ENCODE data around the gene TBC1D5. TPM values are rescaled to one million over a fixed set of nuclear protein-coding genes. Genes with fewer than 3 reads are reported as not detected.
"Not testable (repeated sequence)": the region's sequence is repeated elsewhere in the genome, so short reads cannot be mapped to it uniquely, and the experiment has no call there.

TBC1D5 gene
- total RNA-seq, 3 donors from 2014 or later, result 22.4 to 25.3 (median 25.2) TPM

DNA sequence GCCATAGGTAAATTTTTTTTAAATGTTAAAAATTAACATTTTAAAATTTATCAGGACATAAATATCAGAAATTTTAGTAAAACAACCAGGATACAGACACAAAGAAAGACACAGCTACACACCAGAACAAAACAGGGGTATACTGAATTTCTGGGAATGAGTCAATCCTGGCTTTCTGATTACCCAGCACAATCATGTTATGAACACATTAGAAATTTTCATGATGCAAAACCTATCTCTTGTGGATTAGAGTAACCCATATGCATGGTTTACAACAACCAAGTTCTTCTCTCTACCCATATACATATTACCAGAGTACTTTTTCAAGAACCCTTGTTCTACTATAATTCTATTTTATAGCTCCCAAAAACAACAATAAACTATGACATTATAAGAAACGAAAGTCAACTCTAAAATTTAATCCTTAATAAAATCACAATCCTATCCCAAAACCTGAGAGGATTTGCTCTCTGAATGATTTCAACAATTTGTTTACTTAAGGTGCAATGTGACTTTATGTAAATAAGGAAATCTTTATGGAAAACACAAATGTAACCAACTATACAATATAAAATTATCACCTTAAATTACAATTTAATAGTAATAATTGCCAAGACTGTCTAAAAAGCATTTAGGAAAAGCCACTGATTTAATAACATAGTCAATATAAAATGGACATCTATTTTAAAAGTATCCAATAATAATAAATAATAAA lies 184.5 kb downstream of the TBC1D5 start:
- H3K27me3 Mint-ChIP-seq (ENCODE audit: low read depth), result no peaks in the 10 kb centered on the region
- ATAC-seq (no peak), DNase-seq (no peak)
- no peaks in the 10 kb centered on the region for H3K4me1 Mint-ChIP-seq (ENCODE audit: low read depth)
- no peak overlapping the region for H3K4me3 Mint-ChIP-seq
- peaks cover 14% of the 10 kb centered on the region for H3K36me3 Mint-ChIP-seq (ENCODE audit: insufficient read depth)
- no peaks in the 10 kb centered on the region for H3K9me3 Mint-ChIP-seq

DNA sequence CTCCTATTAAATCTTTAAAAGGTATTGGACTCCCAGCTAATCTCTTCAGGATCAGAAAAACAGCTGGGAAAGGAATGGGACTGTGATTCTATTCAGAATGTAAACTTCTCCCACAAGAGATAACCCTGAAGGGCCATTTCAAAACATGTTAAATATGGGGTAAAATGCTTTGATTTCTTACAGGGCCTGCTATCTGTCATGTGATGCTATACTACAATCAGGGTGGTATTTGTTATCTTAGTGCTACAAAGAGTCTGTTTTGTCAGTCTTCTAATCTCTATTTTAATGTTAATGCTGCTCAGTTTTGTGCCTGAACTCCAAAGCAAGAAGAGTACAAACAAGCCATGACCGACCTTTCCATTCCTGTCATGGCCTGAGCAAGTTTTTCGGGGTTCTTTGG lies 186.9 kb downstream of the TBC1D5 start:
- H3K4me1 Mint-ChIP-seq (ENCODE audit: low read depth), result peaks cover 3% of the 10 kb centered on the region
- no peak for ATAC-seq
- peaks cover 13% of the 10 kb centered on the region for H3K36me3 Mint-ChIP-seq (ENCODE audit: insufficient read depth)
- H3K9me3 Mint-ChIP-seq, result no peaks in the 10 kb centered on the region
- H3K27me3 Mint-ChIP-seq (ENCODE audit: low read depth), result no peaks in the 10 kb centered on the region
- no peak for DNase-seq
- no peak overlapping the region for H3K4me3 Mint-ChIP-seq

DNA sequence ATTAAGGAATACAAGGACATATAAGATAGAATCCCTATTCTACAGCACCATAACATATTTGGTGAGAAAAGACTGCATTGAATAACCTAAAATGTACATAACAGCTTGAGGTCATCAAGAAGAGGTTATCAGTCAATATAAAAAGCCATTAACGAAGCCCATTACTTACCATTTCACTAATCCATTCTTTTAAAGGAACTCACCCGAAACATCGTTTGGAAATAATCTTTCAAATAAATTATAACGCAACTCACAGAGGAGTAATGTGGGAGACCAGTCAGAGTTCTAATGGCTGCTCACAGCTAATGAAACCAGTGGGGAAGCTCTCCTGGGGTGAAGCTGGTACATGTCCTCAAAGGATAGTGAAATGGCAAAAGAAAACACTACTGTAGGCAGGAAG lies 188.4 kb downstream of the TBC1D5 start:
- Mint-ChIP-seq H3K9me3 (no peaks in the 10 kb centered on the region), H3K27me3 (ENCODE audit: low read depth) (no peaks in the 10 kb centered on the region), H3K4me3 (no peak overlapping the region), H3K4me1 (ENCODE audit: low read depth) (peaks cover 3% of the 10 kb centered on the region), H3K36me3 (ENCODE audit: insufficient read depth) (peaks cover 10% of the 10 kb centered on the region)
- DNase-seq (no peak), ATAC-seq (no peak)

DNA sequence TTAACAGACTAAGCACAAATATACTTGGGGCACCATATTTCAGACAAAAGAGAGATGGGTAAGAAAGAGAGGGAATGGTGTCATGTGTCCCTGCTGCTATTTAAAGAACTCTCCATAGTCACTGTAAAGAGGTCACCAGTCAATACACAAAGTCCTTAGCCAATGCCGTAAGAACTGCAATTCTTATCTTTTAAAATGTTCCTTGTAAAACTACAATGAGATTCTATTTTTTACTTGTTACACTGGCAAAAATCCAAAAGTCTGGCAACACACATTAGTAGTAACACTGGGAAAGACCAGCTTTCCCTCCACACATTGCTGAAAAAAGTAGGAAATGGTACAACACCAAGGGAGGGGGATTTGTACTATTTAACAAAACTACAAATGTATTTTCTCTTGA lies 189.4 kb downstream of the TBC1D5 start:
- Mint-ChIP-seq H3K4me3 (no peak overlapping the region), H3K4me1 (ENCODE audit: low read depth) (peaks cover 3% of the 10 kb centered on the region), H3K27me3 (ENCODE audit: low read depth) (no peaks in the 10 kb centered on the region), H3K36me3 (ENCODE audit: insufficient read depth) (peaks cover 10% of the 10 kb centered on the region), H3K9me3 (no peaks in the 10 kb centered on the region)
- ATAC-seq, result no peak
- no peak for DNase-seq

DNA sequence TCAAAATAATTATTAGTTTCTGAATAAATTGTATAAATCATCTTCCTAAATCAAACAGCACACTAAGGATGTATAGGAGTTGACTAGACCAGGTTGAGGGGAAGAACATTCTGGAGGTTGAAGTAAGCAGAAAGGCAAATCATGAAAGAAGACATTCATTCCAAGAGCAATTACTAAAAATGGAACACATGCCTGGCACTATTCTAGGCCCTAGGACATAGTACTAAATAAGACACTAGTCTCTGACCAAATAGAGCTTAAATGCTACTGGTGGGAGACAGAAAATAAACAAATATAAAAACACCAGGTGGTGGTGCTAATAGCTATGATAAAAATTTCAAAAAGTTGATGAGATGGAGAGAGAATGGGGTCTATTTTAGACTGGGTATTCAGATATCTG lies 190.1 kb downstream of the TBC1D5 start:
- H3K4me3 Mint-ChIP-seq, result no peak overlapping the region
- peaks cover 10% of the 10 kb centered on the region for H3K36me3 Mint-ChIP-seq (ENCODE audit: insufficient read depth)
- DNase-seq (no peak), ATAC-seq (no peak)
- H3K9me3 Mint-ChIP-seq, result no peaks in the 10 kb centered on the region
- H3K27me3 Mint-ChIP-seq (ENCODE audit: low read depth), result no peaks in the 10 kb centered on the region
- H3K4me1 Mint-ChIP-seq (ENCODE audit: low read depth), result peaks cover 3% of the 10 kb centered on the region

DNA sequence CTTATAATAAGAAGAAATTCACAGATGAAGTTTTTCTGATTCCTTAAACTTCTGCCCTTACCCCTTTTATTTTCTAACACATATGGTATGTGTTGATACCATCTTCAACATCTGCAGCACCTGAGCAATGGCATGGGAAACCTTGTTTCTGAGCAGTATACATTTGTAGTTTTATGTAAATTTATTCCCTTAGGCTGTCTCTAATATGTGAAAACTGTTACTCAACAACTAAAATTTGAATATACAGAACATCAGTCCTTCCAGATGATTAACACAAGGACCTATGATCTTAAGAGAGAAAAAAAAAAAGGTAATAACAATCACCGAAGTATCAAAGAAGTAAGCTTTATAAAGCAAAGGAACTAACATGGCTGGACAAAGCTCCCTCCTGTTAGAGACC lies 190.5 kb downstream of the TBC1D5 start:
- no peaks in the 10 kb centered on the region for H3K9me3 Mint-ChIP-seq
- H3K27me3 Mint-ChIP-seq (ENCODE audit: low read depth), result no peaks in the 10 kb centered on the region
- H3K36me3 Mint-ChIP-seq (ENCODE audit: insufficient read depth), result peaks cover 10% of the 10 kb centered on the region
- DNase-seq, result no peak
- no peak for ATAC-seq
- H3K4me3 Mint-ChIP-seq, result no peak overlapping the region
- peaks cover 3% of the 10 kb centered on the region for H3K4me1 Mint-ChIP-seq (ENCODE audit: low read depth)

DNA sequence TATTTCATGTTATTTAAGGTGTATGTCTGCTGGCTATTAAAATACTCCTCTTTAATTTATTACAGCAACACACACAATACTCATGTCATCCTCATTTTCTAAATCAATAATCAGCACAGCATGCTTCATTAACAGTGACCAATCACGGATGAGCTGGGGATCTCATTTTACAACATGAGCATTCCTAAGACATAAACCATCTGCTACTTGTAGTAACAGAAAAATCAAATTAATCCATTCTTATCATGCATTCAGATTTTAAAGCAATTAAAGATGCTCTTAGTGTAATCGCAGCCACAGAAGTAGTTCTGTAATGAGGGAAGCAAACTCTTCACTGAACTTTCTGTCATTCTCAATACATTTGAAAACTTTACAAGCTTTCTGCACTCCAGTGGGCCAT lies 191.1 kb downstream of the TBC1D5 start:
- Mint-ChIP-seq H3K27me3 (ENCODE audit: low read depth) (no peaks in the 10 kb centered on the region), H3K4me3 (no peak overlapping the region), H3K9me3 (no peaks in the 10 kb centered on the region), H3K4me1 (ENCODE audit: low read depth) (peaks cover 3% of the 10 kb centered on the region), H3K36me3 (ENCODE audit: insufficient read depth) (peaks cover 13% of the 10 kb centered on the region)
- no peak for DNase-seq
- ATAC-seq, result no peak

DNA sequence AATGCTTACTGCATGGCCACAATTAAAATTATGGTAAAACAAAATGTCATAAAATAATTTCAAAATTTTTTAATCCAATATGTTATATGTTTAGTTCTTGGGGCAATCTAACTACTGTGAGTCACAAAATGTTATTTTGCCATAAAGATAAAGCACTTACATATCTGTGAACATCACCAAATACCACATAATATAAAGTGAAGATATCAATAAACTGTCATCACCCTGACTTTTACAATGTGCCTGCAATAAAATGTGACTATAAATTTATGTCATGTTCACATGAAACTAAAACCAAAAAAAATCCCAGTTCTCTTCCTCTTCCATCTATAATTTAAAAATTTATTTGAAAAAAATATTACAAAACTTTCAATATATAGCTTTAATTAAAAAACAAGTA lies 191.8 kb downstream of the TBC1D5 start:
- DNase-seq (no peak), ATAC-seq (no peak)
- Mint-ChIP-seq H3K9me3 (no peaks in the 10 kb centered on the region), H3K36me3 (ENCODE audit: insufficient read depth) (peaks cover 9% of the 10 kb centered on the region), H3K4me1 (ENCODE audit: low read depth) (peaks cover 3% of the 10 kb centered on the region), H3K27me3 (ENCODE audit: low read depth) (no peaks in the 10 kb centered on the region), H3K4me3 (no peak overlapping the region)

DNA sequence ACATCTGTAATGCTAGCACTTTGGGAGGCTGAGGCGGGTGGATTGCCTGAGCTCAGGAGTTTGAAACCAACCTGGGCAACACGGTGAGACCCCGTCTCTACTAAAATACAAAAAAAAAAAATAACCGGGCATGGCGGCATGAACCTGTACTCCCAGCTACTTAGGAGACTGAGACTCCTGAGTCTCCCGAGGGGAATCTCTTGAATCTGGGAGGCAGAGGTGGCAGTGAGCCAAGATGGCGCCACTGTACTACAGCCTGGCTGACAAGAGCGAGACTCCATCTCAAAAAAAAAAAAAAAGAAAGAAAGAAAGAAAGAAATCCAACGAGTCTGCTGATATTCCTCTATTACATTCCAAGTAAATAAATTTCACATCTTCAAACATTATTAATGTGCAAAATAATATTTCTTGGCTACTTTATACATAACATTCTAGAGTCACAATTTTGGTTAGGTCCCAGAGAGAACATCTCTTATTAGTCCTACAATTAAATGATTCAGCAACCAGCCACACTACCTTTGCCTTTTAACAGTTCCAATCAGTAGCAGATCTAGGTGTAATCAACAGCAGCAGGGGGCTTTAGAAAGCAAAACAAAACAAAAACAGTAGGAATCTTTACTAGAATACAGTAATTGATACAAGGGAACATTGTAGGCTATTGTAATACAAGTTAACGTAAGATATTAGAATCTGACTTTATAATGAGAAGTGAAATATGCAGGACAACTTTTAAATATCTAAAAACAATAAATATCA lies 195.8 kb downstream of the TBC1D5 start:
- Mint-ChIP-seq H3K4me1 (ENCODE audit: low read depth) (no peaks in the 10 kb centered on the region), H3K9me3 (no peaks in the 10 kb centered on the region), H3K4me3 (no peak overlapping the region), H3K36me3 (ENCODE audit: insufficient read depth) (peaks cover 5% of the 10 kb centered on the region), H3K27me3 (ENCODE audit: low read depth) (no peaks in the 10 kb centered on the region)
- ATAC-seq (no peak), DNase-seq (no peak)

DNA sequence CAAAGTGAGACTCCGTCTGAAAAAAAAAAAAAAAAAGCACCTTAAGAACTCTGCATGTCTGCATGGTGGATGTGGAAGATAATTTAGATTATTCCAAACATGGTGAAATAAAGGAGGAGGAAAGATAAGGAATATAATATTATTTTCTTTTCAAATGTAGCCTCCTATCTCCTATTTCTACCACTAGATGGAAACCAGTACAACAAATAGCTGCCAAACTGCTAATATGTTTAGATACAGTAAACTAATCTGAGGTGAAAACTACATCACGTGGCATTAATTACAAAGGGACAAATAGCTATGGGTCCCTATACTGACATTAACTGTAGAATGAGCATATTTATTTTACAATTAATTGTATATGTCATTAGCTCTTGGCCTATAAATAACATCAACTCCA lies 197.8 kb downstream of the TBC1D5 start:
- H3K36me3 Mint-ChIP-seq (ENCODE audit: insufficient read depth), result peaks cover 12% of the 10 kb centered on the region

DNA sequence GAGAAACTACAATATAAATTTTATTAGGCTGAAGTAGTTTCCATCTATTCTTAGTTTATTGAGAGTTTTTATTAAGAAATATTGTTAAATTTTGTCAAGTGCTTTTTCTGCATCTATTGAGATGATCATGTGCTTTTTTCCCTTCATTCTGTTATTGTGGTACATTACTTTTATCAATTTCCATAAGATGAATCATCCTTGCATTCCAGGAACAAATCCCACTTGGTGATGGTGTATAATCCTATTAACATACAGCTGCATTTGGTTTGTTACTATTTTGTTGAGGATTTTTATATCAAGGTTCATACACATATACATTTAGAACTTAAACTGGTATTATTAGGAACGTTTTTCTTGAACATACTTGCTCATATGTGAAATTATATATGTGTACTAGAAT lies 199.8 kb downstream of the TBC1D5 start:
- Mint-ChIP-seq H3K27me3 (ENCODE audit: low read depth) (no peaks in the 10 kb centered on the region), H3K4me3 (no peak overlapping the region), H3K9me3 (no peaks in the 10 kb centered on the region), H3K4me1 (ENCODE audit: low read depth) (no peaks in the 10 kb centered on the region), H3K36me3 (ENCODE audit: insufficient read depth) (peaks cover 19% of the 10 kb centered on the region)
- DNase-seq (no peak), ATAC-seq (no peak)

More for the DNA sequence above, 197.8 kb downstream of the TBC1D5 start:
- no peaks in the 10 kb centered on the region for H3K9me3 Mint-ChIP-seq
- ATAC-seq (no peak), DNase-seq (no peak)
- H3K4me3 Mint-ChIP-seq, result no peak overlapping the region
- no peaks in the 10 kb centered on the region for H3K27me3 Mint-ChIP-seq (ENCODE audit: low read depth)
- H3K4me1 Mint-ChIP-seq (ENCODE audit: low read depth), result no peaks in the 10 kb centered on the region

DNA sequence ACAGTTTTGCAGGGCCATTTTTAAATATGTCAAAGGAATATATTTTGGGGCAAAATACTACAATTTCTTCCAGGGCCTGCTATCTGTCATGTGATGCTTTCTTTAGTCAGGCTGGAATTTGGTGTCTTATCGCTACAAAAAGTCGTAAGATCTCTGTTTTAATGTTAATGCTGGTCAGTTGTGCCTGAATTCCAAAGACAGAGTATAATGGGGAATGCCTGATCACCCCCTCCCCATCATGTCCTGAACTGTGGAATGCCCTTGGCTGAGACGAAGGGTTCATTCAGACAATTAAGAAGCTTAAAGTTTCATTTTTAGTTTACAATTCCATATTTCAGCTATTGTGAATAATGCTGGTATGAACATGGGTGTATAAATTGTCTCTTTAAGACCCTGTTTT lies 203.0 kb downstream of the TBC1D5 start:
- Mint-ChIP-seq H3K27me3 (ENCODE audit: low read depth) (no peaks in the 10 kb centered on the region), H3K36me3 (ENCODE audit: insufficient read depth) (peaks cover 17% of the 10 kb centered on the region), H3K9me3 (no peaks in the 10 kb centered on the region), H3K4me3 (no peak overlapping the region), H3K4me1 (ENCODE audit: low read depth) (no peaks in the 10 kb centered on the region)
- ATAC-seq (no peak), DNase-seq (no peak)

DNA sequence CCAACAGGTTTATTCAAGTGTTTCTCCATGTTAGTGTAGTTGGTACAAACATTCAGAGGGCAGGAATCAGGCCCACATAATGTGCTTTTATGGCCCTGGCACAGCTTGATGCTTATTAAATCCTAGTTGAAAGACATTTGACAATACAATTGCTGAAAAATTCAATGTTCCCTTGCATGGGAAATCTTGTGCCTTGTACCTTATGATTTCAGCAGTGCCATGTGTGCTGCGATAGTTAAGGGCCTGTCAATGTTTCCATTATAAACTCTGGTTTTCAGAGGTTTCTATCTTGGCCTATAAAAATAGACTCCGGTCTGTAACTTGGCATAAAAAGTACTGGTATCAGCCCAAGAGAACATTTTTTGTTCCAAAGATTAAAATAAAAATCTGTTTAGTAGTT lies 207.2 kb downstream of the TBC1D5 start:
- H3K4me3 Mint-ChIP-seq, result no peak overlapping the region
- H3K9me3 Mint-ChIP-seq, result peaks cover 5% of the 10 kb centered on the region
- ATAC-seq, result no peak
- H3K36me3 Mint-ChIP-seq (ENCODE audit: insufficient read depth), result peaks cover 10% of the 10 kb centered on the region
- H3K4me1 Mint-ChIP-seq (ENCODE audit: low read depth), result no peaks in the 10 kb centered on the region
- DNase-seq, result no peak
- no peaks in the 10 kb centered on the region for H3K27me3 Mint-ChIP-seq (ENCODE audit: low read depth)

DNA sequence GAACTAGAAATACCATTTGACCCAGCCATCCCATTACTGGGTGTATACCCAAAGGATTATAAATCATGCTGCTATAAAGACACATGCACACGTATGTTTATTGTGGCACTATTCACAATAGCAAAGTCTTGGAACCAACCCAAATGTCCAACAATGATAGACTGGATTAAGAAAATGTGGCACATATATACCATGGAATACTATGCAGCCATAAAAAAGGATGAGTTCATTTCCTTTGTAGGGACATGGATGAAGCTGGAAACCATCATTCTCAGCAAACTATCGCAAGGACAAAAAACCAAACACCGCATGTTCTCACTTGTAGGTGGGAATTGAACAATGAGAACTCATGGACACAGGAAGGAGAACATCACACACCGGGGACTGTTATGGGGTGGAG lies 210.0 kb downstream of the TBC1D5 start:
- H3K9me3 Mint-ChIP-seq; H3K36me3 Mint-ChIP-seq (ENCODE audit: insufficient read depth); H3K4me1 Mint-ChIP-seq (ENCODE audit: low read depth); H3K27me3 Mint-ChIP-seq (ENCODE audit: low read depth); DNase-seq; H3K4me3 Mint-ChIP-seq; ATAC-seq: not testable (repeated sequence)

DNA sequence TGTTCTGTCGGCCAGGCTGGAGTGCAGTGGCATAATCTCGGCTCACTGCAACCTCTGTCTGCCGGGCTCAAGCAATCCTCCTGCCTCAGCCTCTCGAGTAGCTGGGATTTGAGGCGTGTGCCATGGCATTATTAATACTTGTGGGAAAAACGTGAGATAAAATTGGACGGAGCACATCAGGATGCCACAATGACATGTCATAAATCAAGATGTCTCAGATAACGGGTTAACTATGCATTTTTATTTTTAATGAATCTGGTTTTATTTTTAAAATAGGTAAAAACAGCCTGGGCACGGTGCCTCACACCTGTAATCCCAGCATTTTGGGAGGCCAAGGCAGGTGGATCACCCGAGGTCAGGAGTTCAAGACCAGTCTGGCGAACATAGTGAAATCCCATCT lies 212.8 kb downstream of the TBC1D5 start:
- no peak for ATAC-seq
- DNase-seq, result no peak
- Mint-ChIP-seq H3K36me3 (ENCODE audit: insufficient read depth) (peaks cover 10% of the 10 kb centered on the region), H3K4me1 (ENCODE audit: low read depth) (no peaks in the 10 kb centered on the region), H3K27me3 (ENCODE audit: low read depth) (no peaks in the 10 kb centered on the region), H3K4me3 (no peak overlapping the region), H3K9me3 (peaks cover 5% of the 10 kb centered on the region)
